Measurements from ENCODE around the gene SMAD6.

GRCh38 chr15:66721020-66721419, 19.0 kb downstream of the SMAD6 start:
- TF ChIP-seq CTCF (conservative IDR thresholded peaks at IDR 0.05; ENCODE audit: low read length): no peak
- TF ChIP-seq EZH2phosphoT487 (IDR thresholded peaks at IDR 0.05; ENCODE audit: borderline replicate concordance): no peak
